GM19351 (cell line): Measurements from ENCODE around the gene OSGEP.

Source experiments
- ATAC-seq: cut with Tn5 transposase; IDR thresholded peaks from one replicate; pipeline ENCODE4 v1.9.1; 2021; ENCODE audit warnings: mild to moderate bottlenecking, moderate library complexity; ENCODE audit not compliant: unreplicated experiment

Gene OSGEP

GRCh38 chr14:20434701-20435581 is 19.7 kb downstream of the OSGEP start:
- no peak for ATAC-seq

GRCh38 chr14:20429801-20430669 is 24.6 kb downstream of the OSGEP start:
- no peak for ATAC-seq

- ATAC-seq, result no peak
These were observed 25.8 kb downstream of the OSGEP start for GRCh38 chr14:20428802-20429201.

- peak; percentile 40 for ATAC-seq
These were observed 26.6 kb downstream of the OSGEP start for GRCh38 chr14:20428010-20428365.

GRCh38 chr14:20427231-20428009 is 27.2 kb downstream of the OSGEP start:
- ATAC-seq, result peak; percentile 88

- ATAC-seq, result no peak
These were observed 29.8 kb downstream of the OSGEP start for GRCh38 chr14:20424851-20425250.

- ATAC-seq, result no peak
These were observed 31.7 kb downstream of the OSGEP start for GRCh38 chr14:20422886-20423285.

GRCh38 chr14:20421267-20421666 is 33.3 kb downstream of the OSGEP start:
- no peak for ATAC-seq

GRCh38 chr14:20419419-20419818 is 35.2 kb downstream of the OSGEP start:
- ATAC-seq, result no peak

GRCh38 chr14:20418501-20418909 is 36.1 kb downstream of the OSGEP start:
- no peak for ATAC-seq

GRCh38 chr14:20417250-20418186 is 37.1 kb downstream of the OSGEP start:
- no peak for ATAC-seq

- no peak for ATAC-seq
These were observed 38.4 kb downstream of the OSGEP start for GRCh38 chr14:20416223-20416622.

GRCh38 chr14:20415782-20416206 is 38.8 kb downstream of the OSGEP start:
- peak; percentile 48 for ATAC-seq

GRCh38 chr14:20413744-20414082 is 40.9 kb downstream of the OSGEP start:
- peak; percentile 45 for ATAC-seq

- ATAC-seq, result peak; percentile 64
These were observed 41.5 kb downstream of the OSGEP start, which contains the start of gene TEP1 for GRCh38 chr14:20412876-20413743. Gene TEP1 (minus strand): TSS chr14:20413501. CDS start chr14:20408439, 5,062 bp downstream.

- peak; percentile 58 for ATAC-seq
These were observed 42.2 kb downstream of the OSGEP start for GRCh38 chr14:20412411-20412810.

- ATAC-seq, result no peak
These were observed 45.4 kb downstream of the OSGEP start for GRCh38 chr14:20409226-20409625.

- no peak for ATAC-seq
These were observed 51.1 kb downstream of the OSGEP start for GRCh38 chr14:20403521-20403920.
